H4 (cell line): Measurements from ENCODE around the gene BBX. TPM values are rescaled to one million over a fixed set of nuclear protein-coding genes. Genes with fewer than 3 reads are reported as not detected.

ENCODE experiments used
- DNase-seq: peaks from one replicate; pipeline ENCODE4 v3.0.0-alpha.2; 2015; ENCODE audit warnings: low spot score
- total RNA-seq: library from RNA; depleted of rRNA; stranded (reverse); fragments of >200 nt; shearing (Covaris generic); gene quantifications from 2 replicates; pipeline ENCODE4 v1.2.3, GENCODE V29; 2014

Gene BBX
- total RNA-seq, 1 experiment from 2014 or later, result 30.6 TPM

DNA sequence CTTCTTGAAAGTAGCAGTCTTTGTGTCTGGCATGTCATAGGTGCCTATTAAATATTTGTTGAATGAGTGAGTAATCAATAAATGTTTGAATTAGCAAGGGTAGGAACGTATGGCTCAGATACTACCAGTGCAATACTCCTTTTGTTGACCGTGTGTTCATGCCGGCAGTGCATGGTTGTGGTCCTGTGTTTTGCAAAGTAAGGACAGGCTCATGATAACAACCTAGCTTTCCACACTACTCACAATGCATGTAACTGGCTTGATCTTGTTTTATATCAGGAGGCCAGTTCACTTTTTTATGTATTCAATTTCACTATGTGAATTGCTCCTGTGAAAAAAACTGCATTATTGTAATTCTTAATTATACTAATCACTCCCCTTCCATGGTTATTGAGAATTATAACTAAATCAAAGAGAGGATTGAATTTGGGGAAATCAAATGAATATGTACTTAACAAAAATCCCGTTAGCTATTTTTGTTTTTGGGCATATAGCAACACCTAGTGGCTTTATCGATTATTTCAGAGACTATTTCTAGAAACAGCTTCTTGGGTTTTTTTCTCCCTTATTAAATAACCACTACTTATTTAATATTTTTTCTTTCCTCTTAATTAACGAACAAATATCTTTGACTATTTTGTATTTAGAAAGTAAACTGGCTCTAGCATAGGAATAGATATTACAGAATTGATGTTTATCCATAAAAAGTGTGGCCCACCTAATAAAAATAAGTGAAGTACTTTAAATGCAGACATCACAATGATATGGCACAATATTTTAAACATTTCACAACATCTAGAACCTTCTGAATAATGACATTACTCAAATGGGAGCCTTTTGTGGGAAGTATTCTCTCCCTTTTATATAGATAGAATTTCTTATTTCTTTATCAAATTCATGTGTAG lies 218.5 kb downstream of the BBX start:
- DNase-seq, result no peak

DNA sequence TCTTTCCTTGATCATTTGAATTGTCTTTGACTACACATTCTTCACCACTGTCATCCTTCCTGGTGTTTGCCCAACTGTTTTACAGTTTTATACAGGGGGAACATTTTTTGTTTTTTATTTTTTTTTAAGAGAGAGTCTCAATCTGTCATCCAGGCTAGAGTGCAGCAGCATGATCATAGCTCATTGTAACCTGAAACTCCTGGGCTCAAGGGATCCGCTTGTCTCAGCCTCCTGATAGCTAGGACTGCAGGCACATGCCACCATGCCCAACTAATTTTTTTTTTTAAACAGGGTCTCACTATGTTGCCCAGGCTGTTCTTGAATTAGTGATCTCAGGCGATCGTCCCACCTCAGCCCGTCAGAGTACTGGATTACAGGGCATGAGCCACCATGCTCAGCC lies 222.6 kb downstream of the BBX start:
- DNase-seq, result no peak

DNA sequence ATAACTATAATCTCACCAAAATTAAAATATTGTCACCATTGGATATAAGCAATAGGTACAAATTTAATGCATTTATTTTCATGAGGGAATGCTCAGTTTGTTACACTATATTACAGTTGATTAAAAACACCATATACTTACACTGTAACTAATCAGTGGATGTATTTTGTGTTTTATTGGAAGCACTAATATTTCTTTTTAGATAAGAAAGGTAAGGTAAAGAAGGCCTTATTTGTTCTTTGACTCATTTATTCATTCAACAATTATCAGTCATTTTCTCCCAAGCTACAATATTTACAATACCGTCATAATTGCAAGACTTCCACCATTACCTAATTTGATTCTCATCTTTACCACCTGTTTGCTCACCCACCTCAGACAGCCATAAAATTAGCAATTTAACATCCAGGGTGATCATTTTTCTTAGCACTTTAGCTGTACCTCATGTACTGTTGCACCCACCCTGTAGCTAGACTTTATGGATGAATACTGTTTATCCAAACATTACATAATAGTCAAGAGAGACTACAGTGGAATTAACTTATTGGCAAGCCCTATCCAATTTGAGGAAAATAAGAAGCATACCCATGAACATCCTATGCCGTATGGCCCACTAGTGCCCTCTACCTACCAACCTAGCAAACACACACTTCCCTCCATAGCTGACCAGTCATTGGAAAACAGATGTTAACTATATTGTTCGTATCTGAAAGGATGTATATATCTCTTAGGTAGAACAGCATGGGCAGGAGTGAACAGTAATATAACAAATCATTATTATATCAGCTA lies 229.6 kb downstream of the BBX start:
- DNase-seq, result peak; percentile 20

DNA sequence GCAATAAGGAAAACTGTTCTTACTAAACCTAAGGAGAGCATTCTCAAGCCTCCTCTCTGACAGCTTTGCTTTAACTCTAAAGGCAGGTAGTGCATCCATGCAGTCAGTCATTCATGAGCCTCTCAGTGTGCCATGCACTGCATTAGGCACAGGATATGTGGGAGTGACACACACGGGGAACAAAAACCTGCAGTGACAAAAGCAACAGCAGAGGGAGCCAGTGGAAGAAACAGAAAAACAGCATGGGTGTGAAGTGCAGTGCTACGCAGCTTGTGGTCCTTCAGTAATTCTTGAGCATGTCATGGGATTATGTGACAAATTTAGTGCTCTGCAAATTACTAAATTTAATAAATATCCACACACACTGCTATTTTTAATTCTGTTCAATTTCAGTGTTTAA lies 230.7 kb downstream of the BBX start:
- DNase-seq, result peak; percentile 23

DNA sequence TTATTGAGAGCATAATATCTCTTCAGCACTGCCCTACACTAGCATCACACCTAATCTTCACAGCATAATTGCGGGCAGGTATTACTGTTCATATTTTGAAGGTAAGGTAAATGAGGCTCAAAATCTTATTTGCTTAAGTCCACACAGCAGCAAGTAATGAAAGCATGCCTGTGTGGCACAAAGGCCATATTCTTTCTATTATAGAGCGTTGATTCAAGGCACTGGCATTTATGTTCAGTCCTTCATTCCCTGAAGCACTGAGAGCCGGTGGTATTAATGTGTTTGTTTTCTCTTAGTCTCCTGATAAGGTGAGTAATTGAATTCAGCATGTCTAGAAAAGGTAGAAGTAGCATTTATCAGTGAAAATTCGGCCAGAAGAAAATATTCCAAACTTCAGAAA lies 231.2 kb downstream of the BBX start:
- DNase-seq, result no peak

DNA sequence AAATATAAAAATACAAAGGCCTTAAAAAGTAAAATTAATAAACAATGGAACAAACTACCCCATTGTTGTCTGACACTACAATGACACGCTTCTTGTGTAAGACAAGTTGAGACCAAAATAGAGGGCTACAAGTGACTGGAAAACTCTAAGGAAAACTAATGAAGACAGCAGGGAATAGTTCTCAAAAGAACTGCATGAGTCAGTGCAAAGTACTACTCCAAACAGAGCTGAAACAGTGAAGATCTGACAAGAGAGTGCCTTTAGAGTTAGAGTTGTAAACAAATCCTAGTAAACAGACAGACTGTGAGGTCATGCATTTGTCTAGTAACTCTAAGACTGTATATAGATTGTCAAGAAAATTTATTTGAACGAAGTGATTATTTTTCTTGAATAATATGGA lies 233.9 kb downstream of the BBX start:
- DNase-seq, result no peak

DNA sequence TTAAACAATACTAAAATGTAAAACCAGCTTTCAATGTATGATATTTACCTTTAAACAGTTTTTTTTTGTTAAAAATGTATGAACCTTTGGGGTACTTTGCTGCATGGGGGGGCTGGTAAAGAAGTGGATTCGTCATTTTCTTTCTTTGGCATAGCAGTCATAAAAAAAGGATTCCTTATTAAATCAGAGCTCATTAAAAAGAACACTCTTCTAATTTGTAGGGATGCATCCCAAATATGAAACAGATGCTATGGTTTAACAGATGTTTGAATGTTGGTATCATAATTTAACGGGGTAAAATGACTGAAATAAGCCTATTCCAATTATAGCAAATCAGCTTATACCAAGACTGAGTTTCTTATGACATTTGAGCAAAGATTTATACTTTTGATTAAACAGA lies 234.4 kb downstream of the BBX start:
- DNase-seq, result no peak

DNA sequence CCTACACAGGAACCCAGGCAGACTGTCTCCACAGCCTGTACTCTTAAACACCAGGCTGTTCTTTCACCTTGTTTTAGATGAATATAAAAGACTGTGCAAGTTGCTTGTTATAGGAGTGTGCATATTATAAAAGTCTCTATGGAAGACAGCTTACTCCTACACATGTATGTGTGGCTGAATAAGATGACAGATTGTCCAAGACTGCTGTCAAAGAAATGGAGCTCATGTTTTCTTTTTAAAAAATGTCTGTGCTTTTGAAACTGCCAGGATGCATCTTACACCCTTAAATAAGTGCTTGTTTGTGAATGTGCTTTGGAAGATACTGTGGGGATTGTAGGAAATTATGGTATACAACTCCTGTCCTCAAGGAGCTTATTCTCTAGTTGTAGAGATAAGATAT lies 237.4 kb downstream of the BBX start:
- no peak for DNase-seq

DNA sequence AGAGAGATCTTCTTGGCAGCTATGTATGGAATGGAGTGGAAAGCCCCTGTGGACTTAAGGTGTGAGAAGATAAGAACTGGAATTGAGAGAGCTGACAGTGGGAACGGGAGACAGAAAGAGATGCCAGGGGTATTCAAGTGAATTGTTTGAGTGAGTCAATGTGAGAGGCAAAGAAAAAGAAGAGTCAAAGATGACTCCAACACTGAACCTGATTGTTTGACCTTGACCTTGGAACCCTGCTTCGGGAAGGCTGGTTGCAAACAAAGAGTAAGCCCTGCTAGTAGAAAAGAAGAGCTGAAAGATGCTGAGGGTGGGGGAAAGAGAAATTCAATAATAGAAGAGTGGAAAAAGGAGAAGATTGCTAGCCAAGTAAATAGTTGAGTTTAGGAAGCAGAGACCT lies 238.6 kb downstream of the BBX start:
- DNase-seq, result no peak

DNA sequence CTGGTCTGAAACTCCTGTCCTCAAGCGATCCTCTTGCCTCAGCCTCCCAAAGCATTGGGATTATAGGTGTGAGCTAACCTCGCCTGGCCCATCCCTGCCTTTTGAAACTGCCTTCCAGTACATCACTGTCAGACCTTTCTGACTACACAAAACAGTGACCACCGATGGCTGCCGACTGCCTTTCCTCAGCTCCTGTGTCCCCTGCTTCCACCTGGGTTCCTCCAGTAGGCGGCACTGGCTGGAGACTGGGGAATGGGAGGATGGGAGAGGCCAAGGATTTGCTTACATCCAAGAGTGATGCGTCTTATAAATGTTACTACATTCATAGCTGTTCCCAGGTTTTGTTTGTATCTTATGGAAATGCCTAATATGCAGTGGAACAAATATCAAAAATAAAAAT lies 242.8 kb downstream of the BBX start:
- no peak for DNase-seq

DNA sequence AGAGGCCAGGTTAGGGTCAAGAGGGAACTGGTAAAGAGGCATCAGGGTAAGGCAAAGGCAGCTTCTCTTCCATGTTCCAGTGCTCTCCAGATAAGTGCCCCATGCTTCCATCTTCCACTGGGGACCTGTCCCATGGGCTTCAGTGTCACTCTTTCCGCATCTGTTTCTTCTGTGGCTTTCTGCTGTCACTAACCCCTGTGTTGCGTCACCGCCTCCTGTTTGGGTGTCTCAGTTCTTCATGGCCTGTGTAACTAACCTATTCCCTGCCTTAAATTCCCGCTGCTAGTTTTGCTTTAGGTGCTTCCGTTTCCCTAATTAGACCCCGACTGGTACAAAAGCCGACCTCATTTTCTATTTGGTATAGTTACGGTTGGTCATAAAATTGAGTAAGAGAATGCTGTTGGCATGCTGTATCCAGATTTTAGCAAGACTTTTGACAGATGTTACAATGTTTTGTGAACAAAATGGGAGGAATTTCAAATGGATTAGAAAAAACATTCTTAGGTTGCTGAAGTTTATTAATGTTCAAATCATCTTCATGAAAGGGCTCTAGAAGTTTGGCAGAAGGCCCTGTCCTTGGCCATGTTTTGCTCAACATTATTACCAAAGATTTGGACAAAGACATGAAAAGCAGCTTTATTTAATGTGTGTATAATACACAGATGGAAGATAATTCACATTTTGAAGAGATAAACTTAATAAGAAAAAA lies 245.3 kb downstream of the BBX start:
- no peak for DNase-seq

DNA sequence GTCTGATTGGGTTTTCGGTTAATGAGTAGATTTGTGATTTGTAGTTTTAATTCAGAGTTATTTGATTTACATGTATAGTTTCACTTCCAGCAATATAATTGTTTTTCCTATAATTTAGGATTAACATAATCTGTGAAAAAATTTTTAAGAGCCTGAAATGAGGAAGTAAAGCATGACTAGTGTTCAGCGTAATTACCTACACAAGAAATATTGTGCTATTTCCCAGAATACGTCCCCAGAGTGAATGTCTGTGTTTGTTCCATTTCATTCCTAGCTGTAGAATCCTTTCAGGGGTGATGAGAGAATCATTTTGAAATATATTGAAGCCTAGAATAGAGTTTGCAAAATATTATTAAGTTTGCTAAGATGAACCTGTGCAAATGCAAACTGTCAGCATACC lies 247.1 kb downstream of the BBX start:
- DNase-seq, result no peak

DNA sequence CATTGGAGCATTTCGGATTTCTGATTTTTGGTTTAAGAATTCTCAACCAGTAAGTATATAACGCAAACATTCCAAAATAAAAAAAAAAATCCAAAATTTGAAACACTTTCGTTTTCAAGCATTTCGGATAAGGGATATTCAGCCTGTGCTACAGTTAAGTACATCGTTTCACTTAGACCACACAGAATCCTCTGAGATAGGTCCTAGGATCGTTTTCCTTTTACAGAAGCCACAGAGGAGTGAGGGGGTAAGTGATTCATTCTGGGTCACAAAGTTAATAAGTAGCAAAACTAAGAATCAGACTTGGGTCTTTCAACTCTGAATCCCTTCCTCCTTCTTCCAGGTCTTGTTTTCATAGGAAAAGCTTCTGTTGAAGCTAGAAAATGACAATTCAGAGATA lies 249.3 kb downstream of the BBX start:
- DNase-seq, result no peak

DNA sequence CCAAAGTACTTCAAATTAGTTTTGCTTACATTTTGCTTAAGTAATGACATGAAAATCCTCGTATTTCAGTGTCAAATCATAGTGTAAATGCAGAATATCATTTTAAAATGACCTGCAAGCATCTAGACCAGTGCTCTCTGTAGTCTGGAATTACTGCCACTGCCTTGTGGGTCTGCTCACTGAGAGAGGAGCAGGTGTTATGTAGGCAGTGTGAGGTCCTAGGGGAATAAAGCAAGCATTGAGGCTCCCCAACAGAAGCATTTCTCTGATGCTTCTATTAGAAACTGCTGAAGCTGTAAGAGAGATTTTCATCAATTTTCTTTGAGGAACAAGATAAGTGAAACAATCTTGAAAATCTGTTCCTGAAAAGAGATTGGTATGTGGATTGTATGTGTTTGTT lies 253.2 kb downstream of the BBX start:
- DNase-seq, result no peak

DNA sequence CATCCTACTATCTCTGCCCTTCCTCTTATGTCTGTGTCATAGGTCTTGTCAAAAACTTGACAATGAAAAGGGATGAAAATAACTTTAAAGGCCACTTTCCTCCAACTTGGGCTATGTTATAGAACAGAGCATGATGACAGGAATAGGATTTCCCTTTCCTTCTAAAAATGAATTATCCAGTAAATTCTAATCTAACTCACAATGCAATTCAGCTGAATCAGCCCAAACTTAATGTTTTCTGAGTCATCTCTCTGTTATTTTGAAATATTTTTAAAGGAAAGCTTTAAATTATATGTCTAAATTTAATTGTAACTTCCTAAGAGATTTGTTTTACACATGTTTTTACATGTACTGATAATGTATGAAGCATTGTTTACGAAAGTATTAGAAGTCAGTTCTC lies 258.5 kb downstream of the BBX start:
- no peak for DNase-seq

DNA sequence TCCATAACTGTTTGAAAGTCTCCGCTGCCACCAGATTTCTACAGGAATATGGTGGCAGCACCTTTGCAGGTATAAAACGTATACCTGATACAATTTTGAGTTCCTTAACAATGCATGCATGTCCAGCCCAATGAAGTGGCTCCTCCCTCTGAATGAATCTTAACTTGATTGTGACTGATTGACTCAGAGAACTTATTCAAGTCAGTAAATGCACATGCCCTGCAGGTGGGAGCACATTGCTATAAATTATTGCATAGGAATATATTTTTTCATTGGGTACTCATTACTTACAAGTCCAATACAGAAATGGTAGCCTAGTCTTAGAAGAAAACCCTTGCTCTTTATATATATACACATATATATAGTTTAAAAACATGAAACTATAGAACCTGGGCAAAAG lies 259.3 kb downstream of the BBX start:
- DNase-seq, result no peak

DNA sequence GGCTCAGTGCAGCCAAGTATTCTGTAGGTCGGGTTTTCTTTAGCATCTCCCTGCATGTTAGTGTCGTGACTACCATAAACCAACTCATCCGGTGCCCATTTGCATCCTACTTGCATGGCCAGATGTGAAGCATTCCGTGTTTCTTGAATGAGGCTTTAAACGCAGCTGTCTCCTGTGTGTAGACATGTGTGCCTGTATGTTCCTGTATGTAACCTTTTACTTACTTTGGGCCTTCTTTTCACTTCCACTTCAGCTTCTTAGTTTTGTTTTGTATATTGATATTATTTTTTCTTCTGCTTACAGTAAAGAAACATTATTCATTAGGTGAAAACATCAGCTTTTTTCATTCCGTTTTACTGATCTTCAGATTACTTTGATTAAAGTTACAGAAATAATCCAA lies 267.9 kb downstream of the BBX start:
- no peak for DNase-seq

DNA sequence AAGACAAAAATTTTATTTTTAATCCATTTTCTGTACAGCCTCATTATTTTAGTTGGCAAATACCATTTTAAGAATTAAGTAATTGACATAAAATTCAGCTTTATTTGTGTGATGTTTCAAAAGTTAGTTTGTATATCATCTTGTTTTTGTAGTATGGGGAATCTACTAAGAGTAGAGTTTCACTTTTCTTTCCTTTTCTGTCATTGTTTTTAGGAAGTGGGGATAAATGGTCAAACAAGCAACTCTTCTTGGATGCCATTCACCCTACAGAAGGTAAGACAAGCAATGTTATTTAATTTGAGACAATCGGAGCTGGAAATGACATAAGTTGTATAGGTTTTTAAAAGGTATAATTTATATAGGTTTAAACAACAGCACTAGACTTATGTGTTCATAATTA lies 268.3 kb downstream of the BBX start:
- no peak for DNase-seq

DNA sequence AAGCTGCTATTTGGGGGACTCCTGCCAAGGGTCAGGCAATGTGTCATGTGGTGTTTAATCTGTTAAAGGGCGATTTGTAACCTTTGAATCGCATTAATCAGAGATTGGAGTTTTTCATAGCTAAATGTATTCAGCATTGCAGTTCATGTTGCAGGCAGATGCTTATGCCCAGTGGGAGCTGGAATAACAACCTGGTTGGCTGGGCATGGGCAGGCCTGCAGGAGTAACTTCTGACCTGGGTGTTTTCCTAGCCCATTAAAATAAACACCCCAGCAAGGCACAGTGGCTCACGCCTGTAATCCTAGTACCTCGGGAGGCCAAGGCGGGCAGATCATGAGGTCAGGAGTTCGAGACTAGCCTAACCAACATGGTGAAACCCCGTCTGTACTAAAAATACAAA lies 268.7 kb downstream of the BBX start:
- DNase-seq, result no peak

DNA sequence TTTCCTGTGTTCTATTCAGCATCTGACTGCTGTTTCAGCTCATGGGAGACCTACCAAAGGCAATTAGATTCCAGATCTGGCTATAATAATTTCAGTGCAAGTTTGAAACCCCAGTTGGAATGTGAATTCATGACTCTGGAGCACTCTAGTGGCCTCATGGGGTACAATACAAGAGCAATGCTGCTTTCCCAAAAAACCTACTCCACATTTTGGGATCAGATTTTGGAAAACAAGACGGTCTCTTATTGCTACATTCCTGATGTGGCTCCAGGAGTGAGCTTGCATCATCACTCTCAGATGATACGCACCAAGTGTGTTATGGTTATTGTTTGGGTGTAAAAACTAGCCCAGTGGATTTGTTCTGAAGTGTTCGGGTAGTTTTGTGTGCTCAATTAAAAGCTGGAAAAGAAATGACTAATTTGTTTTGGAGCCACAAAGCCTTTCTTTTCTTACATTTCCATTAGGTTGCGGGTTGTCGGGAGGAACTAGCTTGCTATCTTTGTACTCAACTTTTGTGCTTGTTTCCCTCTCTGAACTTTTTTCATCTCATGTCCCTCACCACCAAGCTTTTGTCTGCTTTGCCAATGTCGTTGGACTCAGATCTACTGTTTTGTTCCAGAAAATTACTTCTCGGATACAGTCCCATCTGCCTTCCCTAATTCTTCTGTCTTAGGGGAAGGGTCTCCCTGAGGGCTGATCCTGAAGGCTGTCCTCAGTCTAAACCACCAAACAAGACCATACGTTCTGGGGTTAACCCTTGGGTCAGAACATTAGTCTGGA lies 272.1 kb downstream of the BBX start:
- DNase-seq, result no peak

DNA sequence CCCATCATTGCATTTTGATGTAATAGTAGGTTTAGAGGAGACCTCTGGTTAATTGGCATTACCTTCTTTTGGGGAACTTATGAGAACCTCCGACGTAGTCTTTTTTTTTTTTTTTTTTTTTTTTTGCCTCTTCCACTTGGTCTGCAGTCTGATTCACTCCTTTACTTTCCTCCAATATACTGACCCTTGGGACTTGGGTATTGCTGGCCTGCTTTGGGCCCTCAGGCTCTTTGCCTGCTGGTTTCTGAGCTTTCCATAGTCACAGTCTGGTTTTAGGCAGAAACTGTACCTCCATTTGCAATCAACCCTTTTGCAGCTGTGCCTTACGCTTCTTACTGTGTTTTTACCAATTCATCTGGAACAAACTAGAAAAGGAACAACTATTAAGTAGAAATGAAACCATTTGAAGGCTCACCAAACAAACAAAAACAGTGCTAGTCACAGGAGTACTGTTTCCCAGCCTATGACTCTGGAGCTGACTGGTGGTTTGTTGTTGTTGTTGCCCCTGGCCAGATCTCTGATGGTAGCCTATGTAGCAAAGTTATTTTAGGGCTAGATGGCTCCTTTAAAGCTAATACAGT lies 272.8 kb downstream of the BBX start:
- no peak for DNase-seq
